Measurements from ENCODE around the gene SLC22A31.
"Not testable (repeated sequence)": the region's sequence is repeated elsewhere in the genome, so short reads cannot be mapped to it uniquely, and the experiment has no call there.

The SLC22A31 gene

GRCh38 chr16:89191901-89192185, 8.5 kb downstream of the SLC22A31 start:
- peak overlapping the region; percentile 43 for H3K4me3 ChIP-seq (ENCODE audit: low read depth, low read length)
- DNase-seq (ENCODE audit: low read depth): no peak
- TF ChIP-seq CTCF (IDR thresholded peaks at IDR 0.05; ENCODE audit: low read depth, low read length, missing control alignments): no peak

GRCh38 chr16:89191033-89191900, 9.1 kb downstream of the SLC22A31 start:
- no peak for TF ChIP-seq CTCF (IDR thresholded peaks at IDR 0.05; ENCODE audit: low read depth, low read length, missing control alignments)
- no peak overlapping the region for H3K4me3 ChIP-seq (ENCODE audit: low read depth, low read length)
- DNase-seq (ENCODE audit: low read depth): no peak

GRCh38 chr16:89190150-89190958, 10.0 kb downstream of the SLC22A31 start:
- no peak for DNase-seq (ENCODE audit: low read depth)
- no peak for TF ChIP-seq CTCF (IDR thresholded peaks at IDR 0.05; ENCODE audit: low read depth, low read length, missing control alignments)
- H3K4me3 ChIP-seq (ENCODE audit: low read depth, low read length): no peak overlapping the region

GRCh38 chr16:89189358-89190025, 10.8 kb downstream of the SLC22A31 start:
- no peak for DNase-seq (ENCODE audit: low read depth)
- TF ChIP-seq CTCF (IDR thresholded peaks at IDR 0.05; ENCODE audit: low read depth, low read length, missing control alignments): no peak
- no peak overlapping the region for H3K4me3 ChIP-seq (ENCODE audit: low read depth, low read length)

GRCh38 chr16:89188471-89189357, 11.6 kb downstream of the SLC22A31 start:
- not testable (repeated sequence) for H3K4me3 ChIP-seq (ENCODE audit: low read depth, low read length); DNase-seq (ENCODE audit: low read depth)

- TF ChIP-seq CTCF (IDR thresholded peaks at IDR 0.05; ENCODE audit: low read depth, low read length, missing control alignments): no peak
- H3K4me3 ChIP-seq (ENCODE audit: low read depth, low read length): no peak overlapping the region
- no peak for DNase-seq (ENCODE audit: low read depth)
These were observed 12.5 kb downstream of the SLC22A31 start for GRCh38 chr16:89187770-89188392.

Measured in GM12864 (cell line).